Endodermal cell (in vitro differentiated cells): ENCODE results near the gene RPS21. TPM values are rescaled to one million over a fixed set of nuclear protein-coding genes. Genes with fewer than 3 reads are reported as not detected.

Experiments
- DNase-seq: peaks from one replicate; pipeline ENCODE4 v3.0.0-alpha.2; 2017
- H3K27ac ChIP-seq: 2 replicates; pipeline ENCODE4 v1.5.1; 2013; ENCODE audit warnings: mild to moderate bottlenecking, low read depth, low read length, moderate library complexity
- H3K27me3 ChIP-seq: 2 replicates; pipeline ENCODE4 v1.6.1; 2013; ENCODE audit warnings: mild to moderate bottlenecking, low read length, moderate library complexity; ENCODE audit not compliant: insufficient read depth, control insufficient read depth, poor library complexity, severe bottlenecking
- H3K36me3 ChIP-seq: 2 replicates; pipeline ENCODE4 v1.7.0; 2013; ENCODE audit warnings: mild to moderate bottlenecking, low read length, moderate library complexity; ENCODE audit not compliant: control insufficient read depth, insufficient read depth
- H3K4me1 ChIP-seq: one replicate; pipeline ENCODE4 v1.7.0; 2013; ENCODE audit warnings: low read length; ENCODE audit not compliant: control insufficient read depth, insufficient read depth
- H3K4me3 ChIP-seq: 2 replicates; pipeline ENCODE4 v1.5.1; 2013; ENCODE audit warnings: mild to moderate bottlenecking, low read length, moderate library complexity
- H3K9ac ChIP-seq: 2 replicates; pipeline ENCODE4 v1.6.1; 2013; ENCODE audit warnings: mild to moderate bottlenecking, low read length, moderate library complexity; ENCODE audit not compliant: poor library complexity, severe bottlenecking; ENCODE audit errors: extremely low read depth
- H3K9me3 ChIP-seq: 2 replicates; pipeline ENCODE4 v1.6.1; 2013; ENCODE audit warnings: mild to moderate bottlenecking, low read length, moderate library complexity; ENCODE audit not compliant: control insufficient read depth
- H3K27ac Mint-ChIP-seq: 2 replicates; pipeline ENCODE4 v1.8.0; 2020; ENCODE audit warnings: mixed read lengths
- H3K27me3 Mint-ChIP-seq: 2 replicates; pipeline ENCODE4 v1.8.0; 2021; ENCODE audit warnings: mild to moderate bottlenecking, mixed read lengths; ENCODE audit not compliant: insufficient read depth
- H3K36me3 Mint-ChIP-seq: 2 replicates; pipeline ENCODE4 v1.8.0; 2020; ENCODE audit warnings: low read depth, mixed read lengths
- H3K4me1 Mint-ChIP-seq: 2 replicates; pipeline ENCODE4 v1.8.0; 2020; ENCODE audit warnings: mixed read lengths
- H3K4me3 Mint-ChIP-seq: 2 replicates; pipeline ENCODE4 v1.8.0; 2020; ENCODE audit warnings: mild to moderate bottlenecking, moderate library complexity, mixed read lengths
- H3K9me3 Mint-ChIP-seq: 2 replicates; pipeline ENCODE4 v1.8.0; 2020; ENCODE audit warnings: mild to moderate bottlenecking, mixed read lengths
- WGBS, 2 experiments: methylation state at CpG; one replicate each; pipeline versions ENCODE4 v1.1.5 to v1.1.7; 2013; ENCODE audit warnings: missing lambda C conversion rate in 2 of 2, mixed read lengths in 1 of 2; ENCODE audit not compliant: insufficient coverage in 1 of 2, insufficient read length in 1 of 2; 5-methylcytosine and 5-hydroxymethylcytosine counted together
- total RNA-seq, 2 donors: library from RNA; stranded (reverse); fragmentation: NEBNext Ultra II Directional in 1 of 2; extraction: Animal tissue kit (Norgen Biotek cat#: 25700) in 1 of 2; gene quantifications; 2 replicates in 1 of 2; 3 replicates in 1 of 2; pipeline ENCODE4 v1.2.1, GENCODE V29; 2021
- TF ChIP-seq, protein P1 (sequence below): fragments of 200-600 bp; sonication (generic); conservative IDR thresholded peaks from 2 replicates; pipeline ENCODE4 v1.5.0; 2021; ENCODE audit warnings: antibody characterized with exemption, mild to moderate bottlenecking

RPS21 gene
- total RNA-seq, 2 donors from 2014 or later = 1,288 to 1,382 TPM

DNA sequence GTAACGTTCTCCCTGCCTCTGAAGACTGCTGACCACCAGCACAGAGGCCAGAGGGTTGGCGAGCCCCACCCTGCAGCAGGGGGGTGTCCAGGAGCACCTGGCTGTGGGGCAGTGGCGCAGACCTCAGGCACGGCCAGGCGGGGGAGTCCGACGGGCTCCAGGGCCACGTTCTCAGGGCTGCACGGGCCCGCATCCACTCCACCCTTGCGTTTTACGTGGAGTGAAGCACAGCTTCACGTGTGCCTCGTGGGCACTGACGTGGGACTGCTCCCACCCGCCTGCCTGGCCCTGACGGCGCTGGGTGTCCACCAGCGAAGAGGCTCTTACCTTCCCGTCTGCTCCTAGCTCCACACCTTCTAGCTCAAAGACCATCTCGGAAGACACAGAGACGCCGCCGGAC, 6.9 kb downstream of the RPS21 start:
- 92 to 93% methylated on average over 23 to 24 of the region's 24 CpGs for WGBS, 2 experiments
- H3K4me1 ChIP-seq = no peaks in the 10 kb centered on the region
- Mint-ChIP-seq H3K4me1 (peaks cover under 1% of the 10 kb centered on the region), H3K27me3 (no peaks in the 10 kb centered on the region), H3K36me3 (peaks cover 18% of the 10 kb centered on the region), H3K9me3 (no peaks in the 10 kb centered on the region), H3K4me3 (no peak overlapping the region), H3K27ac (no peak overlapping the region)
- H3K4me3 ChIP-seq = no peak overlapping the region
- TF ChIP-seq, protein P1, sequence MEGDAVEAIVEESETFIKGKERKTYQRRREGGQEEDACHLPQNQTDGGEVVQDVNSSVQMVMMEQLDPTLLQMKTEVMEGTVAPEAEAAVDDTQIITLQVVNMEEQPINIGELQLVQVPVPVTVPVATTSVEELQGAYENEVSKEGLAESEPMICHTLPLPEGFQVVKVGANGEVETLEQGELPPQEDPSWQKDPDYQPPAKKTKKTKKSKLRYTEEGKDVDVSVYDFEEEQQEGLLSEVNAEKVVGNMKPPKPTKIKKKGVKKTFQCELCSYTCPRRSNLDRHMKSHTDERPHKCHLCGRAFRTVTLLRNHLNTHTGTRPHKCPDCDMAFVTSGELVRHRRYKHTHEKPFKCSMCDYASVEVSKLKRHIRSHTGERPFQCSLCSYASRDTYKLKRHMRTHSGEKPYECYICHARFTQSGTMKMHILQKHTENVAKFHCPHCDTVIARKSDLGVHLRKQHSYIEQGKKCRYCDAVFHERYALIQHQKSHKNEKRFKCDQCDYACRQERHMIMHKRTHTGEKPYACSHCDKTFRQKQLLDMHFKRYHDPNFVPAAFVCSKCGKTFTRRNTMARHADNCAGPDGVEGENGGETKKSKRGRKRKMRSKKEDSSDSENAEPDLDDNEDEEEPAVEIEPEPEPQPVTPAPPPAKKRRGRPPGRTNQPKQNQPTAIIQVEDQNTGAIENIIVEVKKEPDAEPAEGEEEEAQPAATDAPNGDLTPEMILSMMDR = peak; percentile 12
- H3K27me3 ChIP-seq = no peaks in the 10 kb centered on the region
- H3K36me3 ChIP-seq = peaks cover 18% of the 10 kb centered on the region
- DNase-seq = no peak
- H3K9me3 ChIP-seq = no peaks in the 10 kb centered on the region
- H3K9ac ChIP-seq = no peak overlapping the region
- H3K27ac ChIP-seq = no peak overlapping the region

DNA sequence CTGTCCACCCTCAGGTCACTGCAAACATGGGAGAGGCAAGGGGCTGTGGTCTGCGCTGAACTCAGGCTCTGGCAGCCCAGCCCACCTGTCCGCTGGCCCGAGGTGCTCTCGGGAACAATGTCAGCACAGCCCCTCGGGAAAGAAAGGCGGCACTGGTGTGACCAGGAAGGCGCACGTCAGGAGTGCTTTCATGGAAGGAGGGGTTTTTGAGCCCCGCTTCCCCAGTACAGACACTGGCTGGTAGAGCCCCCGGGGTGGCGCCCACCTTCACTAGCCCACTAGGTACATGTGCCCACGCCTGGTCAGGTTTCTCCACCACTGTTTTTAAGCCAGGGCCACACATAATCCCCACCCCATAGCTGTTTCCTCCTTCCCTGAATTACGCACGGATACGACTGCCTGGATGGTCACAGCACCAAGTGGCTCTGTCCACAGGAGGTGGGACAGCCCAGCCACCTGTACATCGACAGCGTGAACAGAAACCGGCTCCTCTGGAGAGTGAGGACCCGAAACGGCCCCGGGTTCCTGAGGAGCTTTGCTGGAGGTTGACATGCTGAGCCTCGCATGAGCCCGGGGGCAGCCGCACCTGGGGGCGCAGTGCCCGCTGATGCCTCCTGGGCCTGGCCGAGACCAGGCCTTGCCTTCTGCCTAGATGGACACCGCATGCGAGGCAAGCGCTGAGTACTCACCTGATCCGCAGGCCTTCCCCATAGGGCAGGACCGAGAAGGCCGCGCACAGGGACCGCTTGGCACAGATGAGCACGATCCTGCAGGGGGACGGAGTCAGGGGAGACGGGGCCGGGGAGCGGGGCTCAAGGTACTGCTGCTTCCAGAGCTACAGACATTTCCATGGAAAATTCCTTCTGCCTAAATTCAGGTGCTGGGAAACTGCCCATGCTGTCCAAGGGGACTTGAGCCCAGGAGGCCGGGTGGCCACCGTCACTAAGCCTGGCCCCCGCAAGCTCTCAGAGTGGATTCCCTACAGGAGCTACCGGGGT, 7.6 kb downstream of the RPS21 start:
- 94 to 96% methylated on average over 41 to 44 of the region's 44 CpGs for WGBS, 2 experiments
- TF ChIP-seq, protein P1 = no peak
- no peaks in the 10 kb centered on the region for H3K27me3 Mint-ChIP-seq
- DNase-seq = no peak
- Histone ChIP-seq H3K9ac (no peak overlapping the region), H3K27me3 (no peaks in the 10 kb centered on the region), H3K36me3 (peaks cover 11% of the 10 kb centered on the region), H3K27ac (no peak overlapping the region), H3K4me3 (no peak overlapping the region), H3K4me1 (no peaks in the 10 kb centered on the region), H3K9me3 (no peaks in the 10 kb centered on the region)
- H3K36me3 Mint-ChIP-seq = peaks cover 11% of the 10 kb centered on the region
- H3K9me3 Mint-ChIP-seq = no peaks in the 10 kb centered on the region
- H3K4me1 Mint-ChIP-seq = no peaks in the 10 kb centered on the region
- no peak overlapping the region for H3K4me3 Mint-ChIP-seq
- no peak overlapping the region for H3K27ac Mint-ChIP-seq

DNA sequence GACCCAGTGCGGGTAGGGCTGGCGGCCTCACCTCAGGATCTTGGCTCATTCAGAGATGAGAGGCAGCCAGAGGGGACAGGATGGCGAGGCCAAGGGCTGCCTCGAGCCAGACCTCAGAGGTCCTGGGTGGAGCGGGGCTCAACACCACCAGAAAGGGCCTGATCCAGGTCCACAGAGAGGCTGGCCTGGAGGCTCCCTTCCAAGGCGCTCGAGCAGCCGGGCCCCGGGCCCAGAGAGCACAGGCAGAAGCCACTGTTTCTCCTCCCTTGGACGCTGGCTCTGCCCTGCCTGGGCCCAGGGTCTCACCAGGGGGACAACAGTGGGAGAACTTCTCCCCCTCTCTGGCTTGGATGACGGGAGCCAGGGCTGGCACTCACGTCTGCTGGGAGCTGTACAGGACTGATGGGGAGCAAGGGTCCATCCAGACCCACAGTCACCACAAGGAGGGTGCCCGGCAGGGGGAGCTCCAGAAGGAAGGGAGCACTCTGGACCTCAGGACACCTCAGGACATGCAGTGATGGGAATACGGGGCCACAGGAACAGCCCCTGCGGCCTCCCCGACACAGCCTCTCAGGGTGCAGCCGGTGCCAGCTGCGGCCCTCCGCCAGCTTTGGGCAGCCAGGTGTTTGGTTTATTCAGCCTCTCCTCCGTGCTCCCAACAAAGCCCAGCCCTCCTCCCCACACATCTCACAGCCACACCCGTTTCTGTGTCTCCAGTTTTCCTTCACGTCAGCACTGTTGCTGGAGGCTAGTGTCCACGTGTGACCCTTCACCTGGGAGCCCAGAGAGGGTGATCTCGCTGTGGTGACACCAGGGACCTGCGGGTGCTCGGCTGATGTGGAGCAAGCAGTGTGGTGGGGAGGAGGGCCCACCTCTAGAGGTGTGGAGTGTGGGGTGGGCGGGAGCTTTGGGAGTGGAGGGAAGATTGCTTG, 8.7 kb downstream of the RPS21 start:
- Mint-ChIP-seq H3K27ac (no peak overlapping the region), H3K4me3 (no peak overlapping the region), H3K27me3 (no peaks in the 10 kb centered on the region), H3K4me1 (no peaks in the 10 kb centered on the region), H3K36me3 (peaks cover 2% of the 10 kb centered on the region), H3K9me3 (no peaks in the 10 kb centered on the region)
- 93 to 96% methylated on average over 17 to 27 of the region's 27 CpGs for WGBS, 2 experiments
- no peaks in the 10 kb centered on the region for H3K27me3 ChIP-seq
- no peaks in the 10 kb centered on the region for H3K4me1 ChIP-seq
- no peak overlapping the region for H3K9ac ChIP-seq
- DNase-seq = no peak
- peaks cover under 1% of the 10 kb centered on the region for H3K36me3 ChIP-seq
- TF ChIP-seq, protein P1 = peak; percentile 29
- H3K9me3 ChIP-seq = no peaks in the 10 kb centered on the region
- no peak overlapping the region for H3K27ac ChIP-seq
- H3K4me3 ChIP-seq = no peak overlapping the region
